ENCODE results near the gene BRDT.

DNA sequence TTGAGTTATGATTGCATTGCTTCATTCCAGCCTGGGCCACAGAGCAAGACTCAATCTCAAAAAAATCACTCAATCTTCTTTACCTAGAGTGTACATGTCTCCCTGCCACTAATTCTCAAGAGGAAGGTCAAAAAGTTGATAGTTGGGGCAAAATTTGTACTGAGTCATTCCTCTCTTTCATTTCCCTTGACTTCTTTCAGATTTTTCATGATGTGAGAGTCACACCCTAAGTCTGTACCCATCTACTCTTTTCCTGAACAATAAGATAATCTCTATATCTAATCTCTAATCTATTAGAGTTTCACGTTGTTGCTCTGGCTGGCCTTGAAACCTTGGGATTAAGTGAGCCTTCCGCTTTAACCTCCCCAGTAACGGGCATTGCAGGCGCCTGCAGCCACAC, 1.1 kb upstream of the BRDT start:
- TF ChIP-seq, protein P1, sequence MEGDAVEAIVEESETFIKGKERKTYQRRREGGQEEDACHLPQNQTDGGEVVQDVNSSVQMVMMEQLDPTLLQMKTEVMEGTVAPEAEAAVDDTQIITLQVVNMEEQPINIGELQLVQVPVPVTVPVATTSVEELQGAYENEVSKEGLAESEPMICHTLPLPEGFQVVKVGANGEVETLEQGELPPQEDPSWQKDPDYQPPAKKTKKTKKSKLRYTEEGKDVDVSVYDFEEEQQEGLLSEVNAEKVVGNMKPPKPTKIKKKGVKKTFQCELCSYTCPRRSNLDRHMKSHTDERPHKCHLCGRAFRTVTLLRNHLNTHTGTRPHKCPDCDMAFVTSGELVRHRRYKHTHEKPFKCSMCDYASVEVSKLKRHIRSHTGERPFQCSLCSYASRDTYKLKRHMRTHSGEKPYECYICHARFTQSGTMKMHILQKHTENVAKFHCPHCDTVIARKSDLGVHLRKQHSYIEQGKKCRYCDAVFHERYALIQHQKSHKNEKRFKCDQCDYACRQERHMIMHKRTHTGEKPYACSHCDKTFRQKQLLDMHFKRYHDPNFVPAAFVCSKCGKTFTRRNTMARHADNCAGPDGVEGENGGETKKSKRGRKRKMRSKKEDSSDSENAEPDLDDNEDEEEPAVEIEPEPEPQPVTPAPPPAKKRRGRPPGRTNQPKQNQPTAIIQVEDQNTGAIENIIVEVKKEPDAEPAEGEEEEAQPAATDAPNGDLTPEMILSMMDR (conservative IDR thresholded peaks at IDR 0.05; ENCODE audit: low read depth, low read length): no peak
- TF ChIP-seq EZH2 (IDR thresholded peaks at IDR 0.05; ENCODE audit: low read length, unreplicated experiment): no peak
- no peak for TF ChIP-seq EZH2phosphoT487 (IDR thresholded peaks at IDR 0.05; ENCODE audit: borderline replicate concordance, low read length)
